ENCODE measurements around the gene SERGEF. TPM values are rescaled to one million over a fixed set of nuclear protein-coding genes. Genes with fewer than 3 reads are reported as not detected.
A peak's percentile ranks its signal among the peaks of the same experiment; 100 is the strongest.
"Not testable (repeated sequence)": the region's sequence is repeated elsewhere in the genome, so short reads cannot be mapped to it uniquely, and the experiment has no call there.

The SERGEF gene
- polyA plus RNA-seq, 4 donors = 18.7 to 23.2 (median 20.5) TPM

DNA sequence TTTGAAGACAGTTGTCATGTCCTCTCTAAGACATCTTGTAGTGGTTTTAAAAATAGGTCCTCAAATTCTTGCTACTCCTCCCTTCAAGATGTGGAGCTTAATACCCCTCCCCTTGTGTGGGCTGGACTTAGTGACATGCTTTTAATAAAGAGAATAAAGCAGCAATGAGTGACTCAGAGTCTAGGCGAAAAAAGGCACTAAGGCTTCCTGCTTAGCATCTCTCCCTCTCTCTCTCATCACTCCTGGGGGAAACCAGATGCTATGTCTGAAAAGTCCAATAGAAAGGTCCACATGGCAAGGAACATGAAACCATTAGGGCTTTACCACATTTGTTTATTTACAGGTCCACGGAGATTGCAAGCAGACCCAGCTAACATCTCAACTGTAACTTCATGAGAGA, 11.7 kb downstream of the SERGEF start:
- DNase-seq (ENCODE audit: low read depth in 4 of 4, low spot score in 2 of 4) = no peak

DNA sequence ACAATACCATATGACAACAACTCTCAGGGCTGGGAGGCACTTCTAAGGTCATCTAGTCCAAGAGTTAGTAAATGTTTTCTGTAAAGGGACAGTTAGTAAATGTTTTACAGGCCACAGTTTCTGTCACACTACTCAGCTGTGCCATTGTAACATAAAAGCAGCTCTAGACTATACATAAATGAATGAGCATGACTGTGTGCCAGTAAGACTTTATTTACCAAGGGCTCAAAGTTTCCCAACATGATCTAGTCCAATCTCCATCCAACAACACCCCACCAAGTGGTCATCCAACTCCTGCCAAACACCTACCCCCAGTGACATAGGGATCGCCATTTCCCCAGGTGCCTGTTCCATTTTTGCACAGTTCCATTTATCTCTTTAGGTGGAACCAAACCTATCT, 12.1 kb downstream of the SERGEF start:
- DNase-seq (ENCODE audit: low read depth in 4 of 4, low spot score in 2 of 4) = no peak

DNA sequence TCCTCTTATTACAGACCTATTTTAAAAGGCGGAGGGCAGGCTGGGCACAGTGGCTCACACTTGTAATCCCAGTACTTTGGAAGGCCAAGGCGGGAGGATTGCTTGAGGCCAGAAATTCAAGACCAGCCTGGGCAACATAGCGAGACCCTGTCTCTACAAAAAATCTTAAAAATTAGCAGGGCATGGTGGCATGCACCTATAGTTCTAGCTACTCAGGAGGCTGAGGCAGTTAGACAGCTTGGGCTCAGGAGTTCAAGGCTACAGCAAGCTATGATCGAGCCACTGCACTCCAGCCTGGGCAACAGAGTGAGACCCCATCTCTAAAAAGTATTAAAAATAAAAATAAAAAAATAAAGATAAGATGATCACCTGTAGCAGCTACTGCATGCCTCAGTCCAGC, 12.7 kb downstream of the SERGEF start:
- not testable (repeated sequence) for DNase-seq (ENCODE audit: low read depth in 4 of 4, low spot score in 2 of 4)

DNA sequence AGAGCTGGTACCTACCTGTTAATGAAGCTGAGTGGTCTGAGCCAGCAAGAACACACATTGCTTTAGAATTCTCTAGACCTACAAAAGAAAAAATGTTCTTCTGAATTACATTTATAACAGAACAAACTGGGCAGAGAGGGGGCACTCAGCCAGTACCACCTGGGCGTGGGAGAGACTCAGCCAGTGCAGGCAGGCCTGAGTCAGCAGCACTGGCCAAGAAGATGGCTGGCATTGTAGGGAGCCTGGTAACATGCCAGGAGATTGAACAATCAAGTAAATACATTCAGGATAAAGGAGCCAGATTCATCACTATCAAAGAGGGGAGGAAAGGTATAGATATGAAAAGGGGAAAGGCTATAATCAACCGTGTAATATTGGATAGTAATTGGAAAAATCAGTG, 19.9 kb downstream of the SERGEF start:
- DNase-seq (ENCODE audit: low read depth in 4 of 4, low spot score in 2 of 4) = no peak

DNA sequence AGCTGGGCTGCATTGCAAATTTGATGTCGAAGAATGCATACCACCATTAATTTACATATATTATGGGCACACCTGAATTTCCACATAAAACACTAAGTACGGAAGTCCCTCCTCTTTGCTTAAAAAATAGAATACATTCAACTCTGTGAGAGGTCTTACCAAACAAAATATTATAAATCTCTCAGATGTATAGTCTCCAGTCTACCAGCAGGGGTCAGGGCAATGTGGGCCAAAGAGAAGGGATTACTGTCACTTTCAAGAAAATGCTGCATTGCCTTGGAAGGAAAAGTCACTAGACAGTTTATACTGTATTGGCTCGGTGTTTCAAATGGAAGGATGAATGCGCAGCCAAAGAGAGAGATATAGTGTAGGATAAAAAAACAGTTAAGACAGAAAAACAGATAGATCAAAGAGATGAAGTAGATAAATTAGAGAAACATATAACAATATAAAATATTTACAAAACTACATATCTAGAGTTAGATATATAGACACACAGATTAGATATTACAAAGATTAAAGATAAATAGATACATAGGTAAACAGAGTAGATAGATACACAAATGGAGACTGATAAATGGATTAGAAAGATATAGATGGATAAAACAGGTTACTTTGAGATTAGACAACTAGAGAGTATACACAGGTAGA, 20.9 kb downstream of the SERGEF start:
- no peak for DNase-seq (ENCODE audit: low read depth in 4 of 4, low spot score in 2 of 4)

DNA sequence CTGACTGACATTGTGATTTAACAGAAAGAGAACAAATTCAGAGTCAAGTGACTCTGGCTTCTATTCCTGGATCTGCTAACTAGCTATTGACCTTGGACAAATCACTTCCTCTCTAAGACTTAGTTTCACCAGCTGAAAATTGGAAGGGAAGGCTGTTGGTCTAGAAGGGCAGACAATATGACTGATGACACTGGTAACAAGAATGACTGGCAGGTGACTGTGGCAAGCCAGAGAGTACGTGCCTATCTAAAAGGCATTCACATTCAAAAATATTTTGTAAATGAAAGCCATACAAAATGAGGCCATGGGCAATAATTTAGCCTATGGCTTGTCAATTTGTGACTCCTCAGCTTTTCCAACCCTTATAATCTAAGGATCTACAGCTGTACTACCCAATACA, 23.5 kb downstream of the SERGEF start:
- DNase-seq (ENCODE audit: low read depth in 4 of 4, low spot score in 2 of 4) = no peak

DNA sequence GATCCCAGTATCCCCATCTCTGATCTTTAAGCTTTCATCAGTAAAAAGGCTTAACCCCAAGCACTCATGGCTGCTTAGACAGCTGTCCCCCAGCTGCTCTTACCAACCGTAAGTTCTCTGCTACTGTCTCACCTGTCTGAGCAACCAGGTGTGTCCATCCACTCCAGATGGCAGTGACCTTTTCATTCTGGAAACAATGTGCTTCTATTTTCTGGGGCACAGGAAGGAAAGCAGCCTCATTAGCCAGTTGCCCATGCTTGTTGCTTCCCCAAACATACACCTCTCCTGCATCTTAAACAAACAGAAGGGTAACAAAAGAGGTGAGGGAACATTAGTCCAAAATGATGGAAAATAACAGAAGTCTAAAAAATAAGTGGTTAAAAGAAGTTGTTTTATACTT, 24.4 kb downstream of the SERGEF start:
- DNase-seq (ENCODE audit: low read depth in 4 of 4, low spot score in 2 of 4) = no peak

DNA sequence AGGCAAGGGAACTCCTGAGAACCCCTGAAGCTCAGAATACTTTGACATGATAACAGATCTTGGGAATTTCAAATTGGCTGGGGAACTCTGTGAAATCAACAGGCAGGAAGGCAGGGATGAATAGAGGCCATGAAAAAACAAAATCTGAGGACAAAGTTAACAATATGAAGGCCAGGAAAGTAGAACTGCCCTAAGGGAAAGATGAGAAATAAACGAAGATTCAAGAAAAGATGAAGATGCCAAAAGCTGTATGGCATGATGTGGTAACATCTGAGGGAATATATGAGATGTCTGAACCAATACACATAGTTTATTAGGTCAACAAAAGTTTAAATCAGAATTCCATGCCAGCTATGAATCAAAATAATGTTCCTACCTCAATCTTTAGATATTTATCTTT, 25.0 kb downstream of the SERGEF start:
- DNase-seq (ENCODE audit: low read depth in 4 of 4, low spot score in 2 of 4) = no peak

DNA sequence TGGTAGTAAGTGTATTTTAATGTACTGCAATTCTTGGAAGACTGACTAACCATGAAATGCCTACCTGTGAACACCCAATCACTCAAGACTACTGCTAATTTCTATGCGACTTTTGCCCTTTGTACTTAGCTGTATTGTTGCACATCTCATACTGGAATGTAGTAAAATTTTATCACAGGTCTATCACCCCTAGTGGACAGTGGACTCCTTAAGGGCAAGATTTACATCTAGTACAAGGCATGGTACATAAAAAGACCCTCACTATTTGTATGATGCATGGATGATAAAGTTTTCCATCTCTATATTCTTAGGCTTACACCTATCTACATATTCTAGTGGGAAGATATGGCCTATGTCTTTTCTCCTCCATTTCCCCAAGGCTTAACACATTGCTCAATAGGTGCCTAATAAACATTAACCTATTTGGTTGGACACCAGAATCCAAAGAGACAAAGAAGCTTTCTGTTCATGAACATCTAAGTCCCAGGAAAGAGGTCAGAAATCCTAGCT, 26.1 kb downstream of the SERGEF start:
- DNase-seq (ENCODE audit: low read depth in 4 of 4, low spot score in 2 of 4) = no peak

DNA sequence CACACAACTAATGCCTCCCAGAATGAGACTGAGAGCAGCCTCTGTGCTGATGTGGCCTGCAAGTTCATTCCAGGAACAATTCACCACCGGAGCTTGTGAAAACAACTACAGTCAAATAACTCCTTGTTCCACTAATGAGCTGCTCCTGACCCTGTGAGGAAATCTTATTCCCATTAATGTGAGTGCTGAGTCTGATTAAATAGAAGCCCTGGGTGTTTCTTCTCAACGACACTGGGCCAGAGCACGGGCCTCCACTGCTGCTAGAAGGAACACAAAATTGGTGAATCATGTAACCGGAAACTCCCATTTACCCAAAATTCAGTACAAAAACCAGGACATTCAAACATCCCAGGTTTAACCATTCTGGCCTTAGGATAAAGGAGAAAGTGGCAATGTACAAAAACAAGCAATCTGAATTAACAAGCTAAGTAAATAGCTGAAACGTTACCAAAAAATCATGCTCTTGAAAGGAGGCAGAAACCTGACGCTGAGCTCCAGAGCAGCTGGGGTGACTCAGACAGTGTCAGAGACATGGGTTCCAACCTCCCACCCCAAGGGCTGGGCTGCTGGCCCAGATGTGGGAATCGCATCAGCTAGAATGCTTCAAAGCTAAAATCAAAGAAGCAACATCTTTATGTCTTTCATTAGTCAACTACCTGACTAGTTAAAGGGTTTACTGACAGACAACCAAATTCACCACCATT, 26.7 kb downstream of the SERGEF start:
- DNase-seq (ENCODE audit: low read depth in 4 of 4, low spot score in 2 of 4) = no peak

DNA sequence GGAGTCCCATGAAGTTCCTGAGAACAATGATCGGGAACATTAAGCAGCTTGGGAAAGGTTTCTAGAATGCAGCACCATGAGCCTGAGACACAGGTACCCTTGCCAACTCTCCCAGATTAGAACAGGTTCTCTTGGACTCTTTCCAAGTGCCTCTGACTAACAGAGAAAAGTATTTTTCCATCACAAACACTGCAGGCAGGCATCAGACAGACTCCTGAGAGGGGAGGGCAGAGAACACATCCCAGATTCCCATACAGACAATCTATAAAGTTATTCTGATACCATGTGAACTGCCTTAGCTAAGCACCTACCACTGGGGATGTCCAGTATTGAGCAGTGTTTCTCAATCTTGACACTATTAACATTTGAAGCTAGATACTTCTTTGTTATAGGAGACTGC, 27.3 kb downstream of the SERGEF start:
- no peak for DNase-seq (ENCODE audit: low read depth in 4 of 4, low spot score in 2 of 4)

DNA sequence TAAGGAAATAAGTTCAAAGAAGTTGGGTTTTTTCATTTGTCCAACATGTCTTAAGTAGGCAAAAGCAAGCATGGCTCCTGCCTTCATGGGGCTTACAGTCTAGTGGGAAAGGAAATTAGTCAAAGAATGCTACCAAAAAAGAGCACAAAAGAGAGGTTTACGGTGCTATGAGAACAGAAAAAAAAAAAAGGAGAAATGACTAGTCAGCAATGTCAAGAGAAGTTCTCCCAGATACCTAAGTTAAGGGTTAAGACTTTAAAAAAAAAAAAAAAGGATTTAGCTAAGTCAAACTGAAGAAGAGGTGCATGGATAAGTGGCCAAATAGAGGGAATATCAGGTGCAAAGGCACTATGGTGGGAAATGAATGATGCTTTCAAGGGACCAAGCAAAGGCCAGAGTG, 29.3 kb downstream of the SERGEF start:
- no peak for DNase-seq (ENCODE audit: low read depth in 4 of 4, low spot score in 2 of 4)

DNA sequence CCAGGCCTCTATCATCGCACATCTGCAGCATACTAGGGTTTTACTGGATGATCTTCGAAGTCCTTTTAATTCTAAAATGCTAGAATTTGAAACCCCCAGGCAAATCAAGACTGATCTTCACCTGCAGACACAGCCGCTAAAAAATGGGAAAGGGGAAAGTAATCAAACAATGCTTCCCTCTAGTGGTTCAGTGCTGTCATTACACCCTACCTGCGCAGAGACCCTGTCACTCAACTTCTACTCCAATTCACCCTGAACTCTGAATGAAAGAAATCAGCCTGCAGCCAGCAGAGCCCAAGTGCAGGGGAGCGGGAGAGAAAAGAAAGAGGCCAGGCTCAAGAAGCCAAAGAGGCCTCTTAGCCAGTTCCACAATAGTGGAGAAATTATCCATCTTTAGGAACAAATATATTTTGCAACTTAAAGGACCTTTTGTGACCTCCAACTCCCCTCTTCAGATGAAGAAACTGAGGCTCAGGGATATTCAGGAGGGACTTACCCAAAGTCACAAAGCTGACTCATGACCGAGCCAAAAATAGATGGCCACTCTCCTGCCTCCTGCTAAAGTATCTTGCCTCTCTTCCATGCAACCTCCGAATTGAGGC, 33.0 kb downstream of the SERGEF start:
- peak in 1 of 4 donors; percentile 32 for DNase-seq (ENCODE audit: low read depth in 4 of 4, low spot score in 2 of 4)

DNA sequence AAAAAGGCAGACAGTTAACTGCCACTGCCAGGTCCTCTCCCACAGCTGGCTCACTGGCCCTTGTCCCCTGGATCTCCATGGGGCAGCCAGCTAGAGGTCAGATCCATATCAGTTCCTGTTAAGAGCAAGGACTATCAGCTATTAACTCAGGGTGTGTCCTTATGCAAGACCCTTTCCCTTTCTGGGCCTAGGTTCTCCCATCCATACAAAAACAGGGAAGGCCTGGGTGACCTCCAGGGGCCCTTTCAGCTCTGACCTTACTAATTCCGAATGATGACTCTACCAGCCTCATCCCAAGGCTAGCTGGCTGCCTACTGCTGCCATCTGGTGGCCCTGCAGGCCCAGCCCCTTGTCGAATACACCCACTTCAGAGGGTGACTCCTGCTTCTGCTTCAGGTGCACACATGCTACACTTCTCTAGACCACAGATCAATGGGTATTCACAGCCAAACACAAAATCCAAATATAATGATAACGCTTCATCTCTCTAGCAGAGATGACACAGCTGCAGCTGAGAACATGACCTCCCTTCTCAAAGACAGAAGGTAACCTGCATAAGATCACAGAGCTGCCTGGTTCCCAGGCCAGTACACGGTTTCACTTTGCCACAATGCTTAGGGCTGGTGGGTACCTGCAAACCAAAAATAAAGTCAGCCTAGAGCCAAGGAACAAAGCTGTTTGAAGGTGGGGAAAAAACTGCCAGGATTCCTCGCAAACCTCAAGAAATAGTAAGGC, 34.1 kb downstream of the SERGEF start:
- DNase-seq (ENCODE audit: low read depth in 4 of 4, low spot score in 2 of 4) = no peak

DNA sequence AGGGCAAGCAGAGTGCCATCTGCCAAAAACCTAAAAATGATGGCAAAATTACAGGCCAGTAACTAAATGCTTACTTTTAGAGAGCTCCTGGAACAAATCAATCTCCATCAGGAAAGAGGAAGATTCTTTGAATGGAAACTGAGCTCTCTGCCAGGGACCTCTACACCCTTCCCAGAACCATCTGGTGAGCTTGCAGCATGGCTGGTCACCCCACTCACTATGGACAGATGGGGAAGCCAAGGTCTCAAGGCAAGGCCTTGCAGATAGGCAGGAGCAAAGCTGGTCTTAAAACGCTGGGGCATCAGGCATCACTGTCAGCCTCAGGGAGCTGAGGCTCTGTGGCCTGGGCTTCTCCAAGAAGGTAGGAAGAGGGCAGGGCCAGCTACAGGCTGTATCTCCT, 36.2 kb downstream of the SERGEF start:
- DNase-seq (ENCODE audit: low read depth in 4 of 4, low spot score in 2 of 4) = no peak

DNA sequence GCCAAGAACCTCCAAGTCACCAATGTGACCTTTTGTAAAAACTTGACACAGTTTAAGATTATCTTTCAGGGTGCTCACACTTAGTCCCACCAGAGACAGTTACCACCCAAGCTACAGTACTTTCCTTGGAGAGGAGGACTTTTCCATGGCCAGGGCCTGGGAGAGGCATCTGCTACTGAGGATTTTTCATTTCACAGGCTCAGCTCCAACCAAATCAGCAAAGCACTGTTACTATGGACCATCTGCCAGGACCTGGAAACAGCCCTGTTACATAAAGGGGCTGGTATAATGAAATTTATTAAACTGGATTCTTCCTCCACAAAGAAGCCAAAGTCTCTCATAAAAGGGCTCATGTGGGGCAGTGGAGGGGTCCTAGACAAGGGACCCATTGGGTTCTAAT, 38.6 kb downstream of the SERGEF start:
- no peak for DNase-seq (ENCODE audit: low read depth in 4 of 4, low spot score in 2 of 4)

DNA sequence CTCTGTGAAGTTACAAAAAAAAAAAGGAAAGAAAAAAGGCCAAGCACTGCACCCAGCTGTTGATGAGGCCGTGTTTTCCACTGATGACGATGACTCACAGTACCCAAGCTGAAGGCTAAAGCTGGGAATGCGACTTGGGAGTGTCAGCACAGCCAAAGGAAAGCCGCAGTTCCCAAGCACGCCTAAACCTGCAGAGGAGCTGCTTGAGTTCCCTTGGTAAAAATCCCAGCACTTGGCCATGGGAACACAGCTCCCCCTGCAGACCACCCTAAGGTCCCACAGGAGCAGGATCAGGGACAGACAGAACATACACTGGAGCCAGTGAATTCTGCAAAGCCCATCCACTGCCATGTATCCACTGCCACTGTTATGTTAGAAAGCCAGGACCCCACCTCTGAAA, 39.9 kb downstream of the SERGEF start:
- DNase-seq (ENCODE audit: low read depth in 4 of 4, low spot score in 2 of 4) = no peak

DNA sequence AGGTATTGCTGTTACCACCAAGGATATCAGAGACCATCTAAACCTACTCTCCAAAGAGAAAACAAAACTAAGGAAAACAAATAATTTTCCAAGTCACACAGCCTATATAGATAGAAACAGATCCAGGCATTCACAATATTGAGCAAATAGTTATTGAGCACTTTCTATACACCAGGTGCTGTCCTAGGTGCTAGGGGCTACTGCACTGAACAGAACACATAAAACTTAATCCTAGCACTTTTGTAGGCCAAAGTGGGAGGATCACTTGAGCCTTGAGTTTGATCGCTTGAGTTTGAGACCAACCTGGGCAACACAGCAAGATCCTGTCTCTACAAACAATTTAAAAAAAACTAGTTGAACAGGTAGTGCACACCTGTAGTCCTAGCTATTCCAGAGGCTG, 44.6 kb downstream of the SERGEF start:
- no peak for DNase-seq (ENCODE audit: low read depth in 4 of 4, low spot score in 2 of 4)

DNA sequence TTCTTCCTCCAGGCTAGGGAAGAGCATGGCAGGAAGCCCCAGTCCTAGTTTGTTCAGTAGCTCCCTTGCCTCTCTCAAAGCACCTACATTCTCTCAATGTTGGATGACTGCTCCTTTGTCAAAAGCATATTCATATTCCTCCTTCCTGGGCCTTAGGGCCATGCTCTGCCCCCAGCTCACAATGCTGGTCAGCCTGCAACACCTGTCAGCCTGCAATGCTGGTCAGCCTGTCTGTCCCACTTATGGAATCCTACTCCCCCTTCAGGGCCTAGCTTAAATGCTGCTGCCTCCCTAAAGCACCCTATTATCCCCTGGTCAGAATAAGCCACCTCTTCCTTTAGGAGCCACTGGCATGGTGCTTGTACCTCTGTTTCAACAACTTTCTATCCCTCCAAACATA, 45.2 kb downstream of the SERGEF start:
- DNase-seq (ENCODE audit: low read depth in 4 of 4, low spot score in 2 of 4) = no peak

DNA sequence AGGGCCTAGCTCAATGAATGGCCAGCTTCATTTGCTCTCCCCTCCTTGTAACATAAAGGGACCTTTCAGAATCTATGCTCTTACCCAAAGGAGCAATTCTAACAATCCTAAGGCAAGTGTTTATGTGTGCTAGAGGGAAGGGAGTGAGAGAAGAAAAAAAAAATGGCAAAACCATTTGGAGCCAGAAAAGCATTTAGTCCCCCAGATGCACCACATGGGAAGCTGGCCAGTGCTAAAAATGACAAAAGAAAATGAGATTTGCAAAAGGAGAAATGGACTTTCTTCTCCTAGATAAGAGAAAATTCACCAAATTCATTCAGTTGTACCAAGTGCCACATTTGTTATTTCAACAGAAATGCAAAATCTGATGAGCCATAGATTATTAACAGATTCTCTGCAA, 52.8 kb downstream of the SERGEF start:
- DNase-seq (ENCODE audit: low read depth in 4 of 4, low spot score in 2 of 4) = no peak

DNA sequence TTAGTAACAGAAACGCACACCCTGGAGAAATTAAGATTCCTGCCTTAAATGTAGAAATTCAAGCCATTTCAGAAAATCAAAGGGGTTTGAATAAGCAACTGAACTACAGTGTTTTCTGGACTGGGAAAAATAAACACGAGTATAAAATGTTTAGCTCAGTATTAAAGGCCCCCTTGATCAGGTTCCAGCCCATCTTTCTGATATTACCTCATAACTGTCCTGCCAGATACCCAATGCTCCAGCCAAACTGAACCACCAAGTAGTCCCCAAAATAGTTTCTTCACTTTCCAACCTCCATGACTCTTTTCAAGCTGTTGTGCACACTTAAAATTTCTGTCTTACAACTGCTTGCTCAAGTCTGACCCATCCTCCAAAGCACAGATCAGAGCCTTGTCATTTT, 54.4 kb downstream of the SERGEF start:
- DNase-seq (ENCODE audit: low read depth in 4 of 4, low spot score in 2 of 4) = no peak

Measured in left renal cortex interstitium (tissue), 4 donors.